ENCODE data around the gene MAP3K5. TPM values are rescaled to one million over a fixed set of nuclear protein-coding genes. Genes with fewer than 3 reads are reported as not detected.
"Not testable (repeated sequence)": the region's sequence is repeated elsewhere in the genome, so short reads cannot be mapped to it uniquely, and the experiment has no call there.

MAP3K5 gene
- total and polyA plus RNA-seq, 2 of the 8 experiments (the other 6 are each of a cell fraction or from before 2014, with no cell fraction given) = 0.63 to 2.6 TPM

DNA sequence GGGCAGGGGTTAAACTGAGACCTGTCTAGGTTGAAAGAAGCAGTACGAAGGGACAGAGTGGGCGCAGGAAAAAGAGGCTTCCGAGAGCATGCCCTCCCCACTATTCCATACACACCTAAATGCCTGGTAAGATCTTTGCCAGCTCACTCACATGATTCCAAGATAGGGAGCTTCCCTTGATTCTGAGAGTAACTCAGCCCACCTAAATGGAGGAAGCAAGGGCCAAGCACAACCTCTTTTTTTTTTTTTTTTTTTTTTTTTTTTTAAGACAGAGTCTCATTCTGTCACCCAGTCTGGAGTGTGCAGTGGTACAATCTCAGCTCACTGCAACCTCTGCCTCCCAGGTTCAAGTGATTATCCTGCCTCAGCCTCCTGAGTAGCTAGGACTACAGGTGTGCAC, 2.8 kb downstream of the MAP3K5 start:
- CTCF ChIA-PET (ENCODE audit: partially characterized antibody) = interaction anchor here (0.6 to 4.7 kb wide), 4 partner anchors 52 to 796 kb away, joined by 3 to 99 read pairs (median 4); no protein-coding TSS in a partner anchor
- H3K79me2 ChIP-seq (ENCODE audit: control insufficient read depth in 1 of 2, insufficient read depth in 2 of 2, low read length in 2 of 2) = not testable (repeated sequence)

More for the DNA sequence above, 2.8 kb downstream of the MAP3K5 start:
- H4K8ac ChIP-seq (ENCODE audit: extremely low read depth, insufficient read depth, low read length); H3K9me3 ChIP-seq (ENCODE audit: insufficient read depth in 2 of 2, low read depth in 1 of 2, low read length in 1 of 2); H4K20me1 ChIP-seq (replicated peaks in 1 of 2; ENCODE audit: control insufficient read depth in 1 of 2, insufficient read depth in 2 of 2, low read length in 2 of 2); H3K18ac ChIP-seq (ENCODE audit: extremely low read depth, low read length); H3K27ac ChIP-seq (ENCODE audit: low read depth, low read length); H3K4me1 ChIP-seq (replicated peaks in 1 of 4; ENCODE audit: control insufficient read depth in 3 of 4, insufficient read depth in 4 of 4, low read length in 3 of 4); H3K9ac ChIP-seq (replicated peaks in 1 of 4; ENCODE audit: extremely low read depth in 1 of 4, low read depth in 3 of 4, low read length in 3 of 4); H3K4ac ChIP-seq (replicated peaks; ENCODE audit: insufficient read length, low read depth, low read length); H2AFZ ChIP-seq (ENCODE audit: low read length); H3K4me3 ChIP-seq (ENCODE audit: extremely low read depth in 1 of 4, insufficient read depth in 2 of 4, low read depth in 3 of 4, low read length in 4 of 4); H2BK5ac ChIP-seq (ENCODE audit: low read depth, low read length); H2BK20ac ChIP-seq (ENCODE audit: low read length); FAIRE-seq; H2BK12ac ChIP-seq (ENCODE audit: low read depth, low read length); H3K23ac ChIP-seq (ENCODE audit: insufficient read length); H3K14ac ChIP-seq (ENCODE audit: insufficient read length); H3K4me2 ChIP-seq (ENCODE audit: insufficient read depth in 1 of 2, low read depth in 2 of 2, low read length in 2 of 2); DNase-seq (ENCODE audit: low read depth in 1 of 2, low spot score in 2 of 2); H2BK120ac ChIP-seq (replicated peaks; ENCODE audit: low read depth, low read length); H3K79me1 ChIP-seq (ENCODE audit: low read depth, low read length); H3K56ac ChIP-seq (replicated peaks; ENCODE audit: insufficient read length, low read depth, low read length); H2BK15ac ChIP-seq (ENCODE audit: low read length); H4K91ac ChIP-seq (replicated peaks; ENCODE audit: insufficient read length, low read length); POLR2A ChIA-PET (ENCODE audit: partially characterized antibody); H2AK5ac ChIP-seq (ENCODE audit: low read depth, low read length); H4K5ac ChIP-seq (ENCODE audit: insufficient read length, low read depth, low read length); H3K36me3 ChIP-seq (ENCODE audit: control insufficient read depth in 2 of 4, insufficient read depth in 4 of 4, low read length in 3 of 4): not testable (repeated sequence)
- WGBS, 2 experiments (ENCODE audit: extremely low coverage in 1 of 2, insufficient coverage in 1 of 2, insufficient read length in 1 of 2, insufficient replicate concordance in 2 of 2, low coverage in 1 of 2, low lambda C conversion rate in 2 of 2, missing lambda C conversion rate in 1 of 2) = 92% methylated on average over 3 of the region's 3 CpGs; no CpG with 5 or more reads in 1 of the 2 experiments
- H3K23me2 ChIP-seq (ENCODE audit: low read depth, low read length) = peaks cover 12% of the 10 kb centered on the region; the same call in 1 of the 2 replicates
- peaks cover 8 to 31% (median 19%) of the 10 kb centered on the region in 4 experiments; a peak in 6 of 7 replicates for H3K27me3 ChIP-seq (replicated peaks in 1 of 4; ENCODE audit: control insufficient read depth in 3 of 4, extremely low read depth in 1 of 4, insufficient read depth in 3 of 4, low read length in 3 of 4)

All from H1 (cell line).